Hematopoietic multipotent progenitor cell (in vitro differentiated cells): ENCODE results near the gene MAST4. TPM values are rescaled to one million over a fixed set of nuclear protein-coding genes. Genes with fewer than 3 reads are reported as not detected.

ENCODE experiments used
- DNase-seq, 3 donors: peaks; one replicate each; pipeline ENCODE4 v3.0.0-alpha.2; 2011 to 2015; ENCODE audit warnings: low read depth in 2 of 3, low spot score in 2 of 3
- total RNA-seq: library from RNA; depleted of rRNA; stranded (reverse); fragments of >200 nt; gene quantifications from one replicate; pipeline ENCODE4 v1.2.3, GENCODE V29; 2012

The MAST4 gene
- total RNA-seq, 1 donor: 19.9 TPM

GRCh38 chr5:67214707-67215447 is 618.7 kb downstream of the MAST4 start:
- no peak for DNase-seq

- DNase-seq: peak; percentile 39 to 84 (median 75)
These were observed 619.6 kb downstream of the MAST4 start for GRCh38 chr5:67215519-67216471.

- no peak for DNase-seq
These were observed 620.4 kb downstream of the MAST4 start for GRCh38 chr5:67216564-67216963.
